H1 (cell line): ENCODE results near the gene ZMYND10. TPM values are rescaled to one million over a fixed set of nuclear protein-coding genes. Genes with fewer than 3 reads are reported as not detected.

ENCODE experiments used
- CTCF ChIA-PET: fragments of 300-600 bp; sonication (Branson Sonifier 250); formaldehyde crosslinking; loops from one replicate; lab custom pipeline; 2021; ENCODE audit not compliant: partially characterized antibody; lab: Charles Lee
- POLR2A ChIA-PET: fragments of 300-600 bp; sonication (Branson Sonifier 250); formaldehyde crosslinking; loops from one replicate; lab custom pipeline; 2021; ENCODE audit warnings: inconsistent platforms; ENCODE audit not compliant: partially characterized antibody; lab: Charles Lee
- DNase-seq, 2 experiments: peaks; one replicate each; pipeline versions ENCODE4 v3.0.0 to v3.0.0-alpha.2; 2010 to 2022; ENCODE audit warnings: low spot score in 2 of 2, low read depth in 1 of 2, mixed read lengths in 1 of 2
- FAIRE-seq: peaks from 2 replicates; lab custom pipeline; 2011; peaks lifted over from hg19 to GRCh38; lab: Jason Lieb, UNC
- H2AFZ ChIP-seq: 2 replicates; pipeline ENCODE4 v1.8.1; 2012; ENCODE audit warnings: low read length, inconsistent platforms
- H2AK5ac ChIP-seq: 2 replicates; pipeline ENCODE4 v1.6.1; 2013; ENCODE audit warnings: low read depth, low read length
- H2BK120ac ChIP-seq: replicated peaks from 2 replicates; pipeline ENCODE3; 2013; ENCODE audit warnings: low read depth, low read length, inconsistent platforms
- H2BK12ac ChIP-seq: 2 replicates; pipeline ENCODE4 v1.6.1; 2013; ENCODE audit warnings: low read depth, low read length
- H2BK15ac ChIP-seq: 2 replicates; pipeline ENCODE4 v1.6.1; 2013; ENCODE audit warnings: low read length
- H2BK20ac ChIP-seq: 2 replicates; pipeline ENCODE4 v1.6.1; 2013; ENCODE audit warnings: low read length
- H2BK5ac ChIP-seq: 2 replicates; pipeline ENCODE4 v1.6.1; 2013; ENCODE audit warnings: low read depth, low read length
- H3K14ac ChIP-seq: 2 replicates; pipeline ENCODE4 v1.6.1; 2013; ENCODE audit warnings: inconsistent platforms; ENCODE audit not compliant: insufficient read length
- H3K18ac ChIP-seq: 2 replicates; pipeline ENCODE4 v1.6.1; 2013; ENCODE audit warnings: low read length; ENCODE audit errors: extremely low read depth
- H3K23ac ChIP-seq: 2 replicates; pipeline ENCODE4 v1.6.1; 2013; ENCODE audit warnings: inconsistent platforms; ENCODE audit not compliant: insufficient read length
- H3K23me2 ChIP-seq: 2 replicates; pipeline ENCODE4 v1.6.1; 2013; ENCODE audit warnings: low read depth, low read length
- H3K27ac ChIP-seq: 2 replicates; pipeline ENCODE4 v1.6.1; 2011; ENCODE audit warnings: low read depth, low read length, inconsistent platforms
- H3K27me3 ChIP-seq, 4 experiments: replicated peaks in 1 of 4; 1 replicate in 1 of 4; 2 replicates in 3 of 4; pipeline versions ENCODE4 v1.6.1 to v1.8.1; 2011 to 2013; ENCODE audit warnings: low read length in 3 of 4, mild to moderate bottlenecking in 3 of 4, inconsistent platforms in 2 of 4, mixed read lengths in 2 of 4, moderate library complexity in 1 of 4; ENCODE audit not compliant: control insufficient read depth in 3 of 4, insufficient read depth in 3 of 4; ENCODE audit errors: extremely low read depth in 1 of 4
- H3K36me3 ChIP-seq, 4 experiments: 2 replicates each; pipeline versions ENCODE4 v1.6.1 to v1.8.1; 2011 to 2013; ENCODE audit warnings: mild to moderate bottlenecking in 4 of 4, low read length in 3 of 4, moderate library complexity in 2 of 4, control low read depth in 1 of 4, inconsistent platforms in 1 of 4; ENCODE audit not compliant: insufficient read depth in 4 of 4, control insufficient read depth in 2 of 4
- H3K4ac ChIP-seq: replicated peaks from 2 replicates; pipeline ENCODE3; 2013; ENCODE audit warnings: low read length, low read depth, mixed read lengths, inconsistent platforms; ENCODE audit not compliant: insufficient read length
- H3K4me1 ChIP-seq, 4 experiments: replicated peaks in 1 of 4; 1 replicate in 1 of 4; 2 replicates in 3 of 4; pipeline versions ENCODE4 v1.6.1 to v1.8.1; 2011 to 2013; ENCODE audit warnings: low read length in 3 of 4, inconsistent platforms in 2 of 4, mixed read lengths in 1 of 4; ENCODE audit not compliant: insufficient read depth in 4 of 4, control insufficient read depth in 3 of 4
- H3K4me2 ChIP-seq, 2 experiments: 2 replicates each; pipeline versions ENCODE4 v1.6.1 to v1.8.1; 2011 to 2013; ENCODE audit warnings: low read depth in 2 of 2, low read length in 2 of 2, control low read depth in 1 of 2, inconsistent platforms in 1 of 2, mild to moderate bottlenecking in 1 of 2; ENCODE audit not compliant: insufficient read depth in 1 of 2
- H3K4me3 ChIP-seq, 4 experiments: fragments of 200-600, 300-600 bp in 1 of 4; sonication (generic), shearing (Covaris generic), sonication (Bioruptor Twin) in 1 of 4; 2 replicates each; pipeline versions ENCODE4 v1.5.1 to v1.8.1; 2011 to 2016; ENCODE audit warnings: low read length in 4 of 4, low read depth in 3 of 4, control low read depth in 2 of 4, inconsistent platforms in 2 of 4, mild to moderate bottlenecking in 2 of 4, mixed read lengths in 1 of 4, moderate library complexity in 1 of 4; ENCODE audit not compliant: insufficient read depth in 2 of 4; ENCODE audit errors: extremely low read depth in 1 of 4
- H3K56ac ChIP-seq: replicated peaks from 2 replicates; pipeline ENCODE3; 2013; ENCODE audit warnings: low read depth, mild to moderate bottlenecking, mixed read lengths, low read length, inconsistent platforms; ENCODE audit not compliant: insufficient read length
- H3K79me1 ChIP-seq: 2 replicates; pipeline ENCODE4 v1.6.1; 2013; ENCODE audit warnings: low read depth, low read length, control low read depth
- H3K79me2 ChIP-seq, 2 experiments: 2 replicates each; pipeline versions ENCODE4 v1.6.1 to v1.8.1; 2012 to 2013; ENCODE audit warnings: low read length in 2 of 2, mild to moderate bottlenecking in 2 of 2, inconsistent platforms in 1 of 2; ENCODE audit not compliant: insufficient read depth in 2 of 2, control insufficient read depth in 1 of 2
- H3K9ac ChIP-seq, 4 experiments: replicated peaks in 1 of 4; 1 replicate in 1 of 4; 2 replicates in 3 of 4; pipeline versions ENCODE4 v1.6.1 to v1.8.1; 2011 to 2013; ENCODE audit warnings: low read depth in 3 of 4, low read length in 3 of 4, control low read depth in 2 of 4, mild to moderate bottlenecking in 2 of 4, moderate library complexity in 2 of 4, inconsistent platforms in 1 of 4; ENCODE audit errors: extremely low read depth in 1 of 4
- H3K9me3 ChIP-seq, 2 experiments: 2 replicates each; pipeline versions ENCODE4 v1.6.1 to v1.8.1; 2012 to 2013; ENCODE audit warnings: mild to moderate bottlenecking in 2 of 2, moderate library complexity in 2 of 2, control low read depth in 1 of 2, inconsistent platforms in 1 of 2, low read depth in 1 of 2, low read length in 1 of 2, mixed read lengths in 1 of 2; ENCODE audit not compliant: insufficient read depth in 2 of 2
- H4K20me1 ChIP-seq, 2 experiments: replicated peaks in 1 of 2; 2 replicates each; pipeline versions ENCODE3 to v1.8.1; 2011 to 2013; ENCODE audit warnings: inconsistent platforms in 2 of 2, low read length in 2 of 2, mild to moderate bottlenecking in 1 of 2; ENCODE audit not compliant: insufficient read depth in 2 of 2, control insufficient read depth in 1 of 2
- H4K5ac ChIP-seq: 2 replicates; pipeline ENCODE4 v1.6.1; 2013; ENCODE audit warnings: low read length, low read depth, mixed read lengths, inconsistent platforms; ENCODE audit not compliant: insufficient read length
- H4K8ac ChIP-seq: 2 replicates; pipeline ENCODE4 v1.8.0; 2013; ENCODE audit warnings: mild to moderate bottlenecking, moderate library complexity, low read length, inconsistent platforms; ENCODE audit not compliant: insufficient read depth; ENCODE audit errors: extremely low read depth
- H4K91ac ChIP-seq: replicated peaks from 2 replicates; pipeline ENCODE3; 2013; ENCODE audit warnings: low read length, mixed read lengths, inconsistent platforms; ENCODE audit not compliant: insufficient read length
- KDM4A ChIP-seq: IDR thresholded peaks from one replicate; pipeline ENCODE4 v1.7.1; 2012; ENCODE audit warnings: low read depth, mild to moderate bottlenecking, moderate library complexity, low read length, inconsistent platforms; ENCODE audit not compliant: severe bottlenecking
- POU5F1 ChIP-seq: IDR thresholded peaks from 2 replicates; pipeline ENCODE4 v1.6.1; 2011; ENCODE audit warnings: low read depth, mild to moderate bottlenecking, low read length, moderate library complexity
- ZNF274 ChIP-seq: IDR thresholded peaks from 2 replicates; pipeline ENCODE4 v1.7.0; 2012; ENCODE audit warnings: low read length, borderline replicate concordance; ENCODE audit errors: extremely low read depth
- WGBS, 2 experiments: shearing (Covaris generic) in 1 of 2; methylation state at CpG; one replicate each; pipeline versions ENCODE4 v1.1.6 to v1.1.7; 2013 to 2015; ENCODE audit warnings: low lambda C conversion rate in 2 of 2, mixed read lengths in 2 of 2, inconsistent platforms in 1 of 2, low coverage in 1 of 2, missing lambda C conversion rate in 1 of 2; ENCODE audit not compliant: insufficient replicate concordance in 2 of 2, insufficient coverage in 1 of 2, insufficient read length in 1 of 2; ENCODE audit errors: extremely low coverage in 1 of 2, missing lambda C conversion rate in 1 of 2; 5-methylcytosine and 5-hydroxymethylcytosine counted together
- polyA plus RNA-seq, 7 experiments: library from polyadenylated mRNA; depleted of rRNA in 3 of 7; stranded (reverse) in 5 of 7; unstranded in 2 of 7; fragments of >200 nt in 5 of 7; fragments of 200-250 nt in 2 of 7; gene quantifications; 1 replicate in 5 of 7; 2 replicates in 1 of 7; 4 replicates in 1 of 7; pipeline versions ENCODE4 v1.2.1 to v1.2.3, GENCODE V29; 2011 to 2013; ENCODE audit warnings: missing spikeins in 2 of 7, mixed read lengths in 2 of 7
- total RNA-seq: library from RNA; stranded (reverse); fragmentation: NEBNext Ultra II Directional; extraction: Animal tissue kit (Norgen Biotek cat#: 25700); gene quantifications from 2 replicates; pipeline ENCODE4 v1.2.1, GENCODE V29; 2021

The ZMYND10 gene
- total and polyA plus RNA-seq, 2 of the 8 experiments (the other 6 are each of a cell fraction or from before 2014, with no cell fraction given): 0.56 to 0.79 TPM

- peaks cover 22% of the 10 kb centered on the region for H3K79me1 ChIP-seq
- peaks cover 0 to 40% (median 21%) of the 10 kb centered on the region in 4 experiments; a peak in 6 of 7 replicates for H3K4me1 ChIP-seq
- peak within 1 kb of the TSS; percentile 29; the same call in 1 of the 2 replicates for H2AFZ ChIP-seq
- H2BK5ac ChIP-seq: peak within 1 kb of the TSS; percentile 99
- peak within 1 kb of the TSS; percentile 95 to 100 (median 98) for H3K9ac ChIP-seq
- peak within 1 kb of the TSS; percentile 97 for H3K18ac ChIP-seq
- H3K14ac ChIP-seq: no peak within 1 kb of the TSS
- H4K20me1 ChIP-seq: peaks cover 11 to 25% of the 10 kb centered on the region in 2 experiments
- H3K4ac ChIP-seq: peak within 1 kb of the TSS; percentile 55
- no peaks in the 10 kb centered on the region for H3K27me3 ChIP-seq
- H3K9me3 ChIP-seq: no peaks in the 10 kb centered on the region
- H3K56ac ChIP-seq: peak within 1 kb of the TSS; percentile 84
- peak within 1 kb of the TSS; percentile 89 to 96 (median 94) for H3K4me3 ChIP-seq
- H4K91ac ChIP-seq: peak within 1 kb of the TSS; percentile 91
- peak within 1 kb of the TSS; percentile 26 for H2BK120ac ChIP-seq
- H3K23me2 ChIP-seq: peaks cover 22% of the 10 kb centered on the region
- WGBS, 2 experiments: 7% methylated on average over 18 of the region's 31 CpGs; no CpG with 5 or more reads in 1 of the 2 experiments
- FAIRE-seq (no peak), DNase-seq (peak in 1 of 2 experiments; percentile 76)
- peak within 1 kb of the TSS; percentile 18 for H3K23ac ChIP-seq
- CTCF ChIA-PET: interaction anchor here (0.8 to 7.5 kb wide), 17 partner anchors 7 to 131 kb away, joined by 3 to 75 read pairs (median 11); partner anchors contain the start of genes GNAT1, HYAL1, IFRD2 and LSMEM2
- H2BK12ac ChIP-seq: peak within 1 kb of the TSS; percentile 92
- H3K4me2 ChIP-seq: peak within 1 kb of the TSS; percentile 97
- POLR2A ChIA-PET: interaction anchor here (0.7 to 12.6 kb wide), 12 partner anchors 7 to 87 kb away, joined by 3 to 149 read pairs (median 8); partner anchors contain the start of genes GNAI2, HYAL1, HYAL3 and IFRD2
- H2AK5ac ChIP-seq: no peak within 1 kb of the TSS
- peaks cover 0 to 33% of the 10 kb centered on the region in 2 experiments; a peak in 3 of 4 replicates for H3K79me2 ChIP-seq
- H3K27ac ChIP-seq: peak within 1 kb of the TSS; percentile 100
- peaks cover 22 to 30% (median 26%) of the 10 kb centered on the region in 4 experiments for H3K36me3 ChIP-seq
- H2BK20ac ChIP-seq: peak within 1 kb of the TSS; percentile 72; the same call in 1 of the 2 replicates
- peak within 1 kb of the TSS; percentile 88; the same call in 1 of the 2 replicates for H2BK15ac ChIP-seq
- peak within 1 kb of the TSS; percentile 36; the same call in 1 of the 2 replicates for H4K8ac ChIP-seq
- H4K5ac ChIP-seq: peak within 1 kb of the TSS; percentile 64
- TF ChIP-seq ZNF274 (no peak), POU5F1 (no peak), KDM4A (peak; percentile 35)
Observed at GRCh38 chr3:50322386-50323091, 23.0 kb downstream of the ZMYND10 start, which contains the start of gene HYAL2. HYAL2 (minus strand) TSS chr3:50322745; CDS start chr3:50320489, 2,256 bp downstream.
